Loucy (cell line): ENCODE results near the gene TUB.

Source experiments
- H2AFZ ChIP-seq: fragments of 200-600 bp; sonication (generic); 2 replicates; pipeline ENCODE4 v1.6.0; 2016; ENCODE audit warnings: antibody characterized with exemption, mild to moderate bottlenecking, low read length, moderate library complexity
- H3F3A ChIP-seq: fragments of 200-600 bp; 2 replicates; pipeline ENCODE4 v1.6.0; 2016; ENCODE audit warnings: antibody characterized with exemption, low read depth, mild to moderate bottlenecking
- H3K27me3 ChIP-seq: fragments of 200-600 bp; sonication (generic); 2 replicates; pipeline ENCODE4 v1.6.1; 2014; ENCODE audit warnings: low read length, mild to moderate bottlenecking; ENCODE audit not compliant: insufficient read depth, poor library complexity, severe bottlenecking
- H3K36me3 ChIP-seq: fragments of 200-600 bp; sonication (generic); 2 replicates; pipeline ENCODE4 v1.6.1; 2016; ENCODE audit warnings: low read length; ENCODE audit not compliant: insufficient read depth
- H3K4me1 ChIP-seq: fragments of 200-600 bp; sonication (generic); 2 replicates; pipeline ENCODE4 v1.5.1; 2014; ENCODE audit warnings: low read length, mild to moderate bottlenecking; ENCODE audit not compliant: insufficient read depth, poor library complexity, severe bottlenecking
- H3K4me2 ChIP-seq: fragments of 200-600 bp; sonication (generic); 2 replicates; pipeline ENCODE4 v1.6.0; 2014; ENCODE audit warnings: antibody characterized with exemption, low read length, low read depth, mild to moderate bottlenecking; ENCODE audit not compliant: poor library complexity, severe bottlenecking
- H3K4me3 ChIP-seq: fragments of 200-600 bp; sonication (generic); 2 replicates; pipeline ENCODE4 v1.5.1; 2014; ENCODE audit warnings: low read length, mild to moderate bottlenecking, mixed read lengths; ENCODE audit not compliant: poor library complexity, severe bottlenecking
- H3K79me2 ChIP-seq: fragments of 200-600 bp; sonication (generic); 2 replicates; pipeline ENCODE4 v1.6.1; 2014; ENCODE audit warnings: low read length; ENCODE audit not compliant: insufficient read depth
- H3K9ac ChIP-seq: fragments of 200-600 bp; sonication (generic); 2 replicates; pipeline ENCODE4 v1.6.0; 2014; ENCODE audit warnings: mild to moderate bottlenecking, low read depth, low read length, moderate library complexity; ENCODE audit not compliant: poor library complexity, severe bottlenecking
- H3K9me2 ChIP-seq: fragments of 200-600 bp; sonication (generic); replicated peaks from 2 replicates; pipeline ENCODE4 v1.6.1; 2016; ENCODE audit warnings: low read depth, low read length, mixed read lengths
- H3K9me3 ChIP-seq: fragments of 200-600 bp; sonication (generic); 2 replicates; pipeline ENCODE4 v1.6.1; 2014; ENCODE audit warnings: mild to moderate bottlenecking, antibody characterized with exemption, low read length, low read depth; ENCODE audit not compliant: insufficient read depth
- H4K20me1 ChIP-seq: fragments of 200-600 bp; sonication (generic); 2 replicates; pipeline ENCODE4 v1.6.0; 2014; ENCODE audit warnings: antibody characterized with exemption, low read length, mild to moderate bottlenecking; ENCODE audit not compliant: insufficient read depth, poor library complexity, severe bottlenecking
- EZH2phosphoT487 ChIP-seq: fragments of 200-600 bp; IDR thresholded peaks from 2 replicates; pipeline ENCODE4 v1.6.1; 2018; ENCODE audit warnings: antibody characterized with exemption, mild to moderate bottlenecking, moderate library complexity, borderline replicate concordance
- TF ChIP-seq, protein P1 (sequence below): fragments of 200-600 bp; sonication (generic); conservative IDR thresholded peaks from 2 replicates; pipeline ENCODE4 v1.5.1; 2014; ENCODE audit warnings: mild to moderate bottlenecking, antibody characterized with exemption, low read length

TUB gene

GRCh38 chr11:8080069-8080670 is 841 bp upstream of the TUB start:
- H3F3A ChIP-seq: no peaks in the 10 kb centered on the region
- TF ChIP-seq EZH2phosphoT487: no peak
- TF ChIP-seq, protein P1, sequence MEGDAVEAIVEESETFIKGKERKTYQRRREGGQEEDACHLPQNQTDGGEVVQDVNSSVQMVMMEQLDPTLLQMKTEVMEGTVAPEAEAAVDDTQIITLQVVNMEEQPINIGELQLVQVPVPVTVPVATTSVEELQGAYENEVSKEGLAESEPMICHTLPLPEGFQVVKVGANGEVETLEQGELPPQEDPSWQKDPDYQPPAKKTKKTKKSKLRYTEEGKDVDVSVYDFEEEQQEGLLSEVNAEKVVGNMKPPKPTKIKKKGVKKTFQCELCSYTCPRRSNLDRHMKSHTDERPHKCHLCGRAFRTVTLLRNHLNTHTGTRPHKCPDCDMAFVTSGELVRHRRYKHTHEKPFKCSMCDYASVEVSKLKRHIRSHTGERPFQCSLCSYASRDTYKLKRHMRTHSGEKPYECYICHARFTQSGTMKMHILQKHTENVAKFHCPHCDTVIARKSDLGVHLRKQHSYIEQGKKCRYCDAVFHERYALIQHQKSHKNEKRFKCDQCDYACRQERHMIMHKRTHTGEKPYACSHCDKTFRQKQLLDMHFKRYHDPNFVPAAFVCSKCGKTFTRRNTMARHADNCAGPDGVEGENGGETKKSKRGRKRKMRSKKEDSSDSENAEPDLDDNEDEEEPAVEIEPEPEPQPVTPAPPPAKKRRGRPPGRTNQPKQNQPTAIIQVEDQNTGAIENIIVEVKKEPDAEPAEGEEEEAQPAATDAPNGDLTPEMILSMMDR: no peak
- no peak overlapping the region for H3K9ac ChIP-seq
- H3K27me3 ChIP-seq: no peaks in the 10 kb centered on the region
- no peaks in the 10 kb centered on the region for H3K4me1 ChIP-seq
- no peak overlapping the region for H3K4me2 ChIP-seq
- H4K20me1 ChIP-seq: no peaks in the 10 kb centered on the region
- H2AFZ ChIP-seq: no peak overlapping the region
- H3K9me3 ChIP-seq: no peaks in the 10 kb centered on the region
- H3K79me2 ChIP-seq: no peaks in the 10 kb centered on the region
- no peaks in the 10 kb centered on the region for H3K36me3 ChIP-seq
- H3K4me3 ChIP-seq: no peak overlapping the region
- no peaks in the 10 kb centered on the region for H3K9me2 ChIP-seq

- H3K9ac ChIP-seq: no peak overlapping the region
- no peaks in the 10 kb centered on the region for H3K4me1 ChIP-seq
- no peaks in the 10 kb centered on the region for H3K9me2 ChIP-seq
- H3K36me3 ChIP-seq: no peaks in the 10 kb centered on the region
- H3K79me2 ChIP-seq: no peaks in the 10 kb centered on the region
- no peak overlapping the region for H3K4me2 ChIP-seq
- H3K4me3 ChIP-seq: no peak overlapping the region
- no peaks in the 10 kb centered on the region for H3K9me3 ChIP-seq
- no peaks in the 10 kb centered on the region for H4K20me1 ChIP-seq
- no peak overlapping the region for H2AFZ ChIP-seq
- H3F3A ChIP-seq: no peaks in the 10 kb centered on the region
- no peaks in the 10 kb centered on the region for H3K27me3 ChIP-seq
- no peak for TF ChIP-seq EZH2phosphoT487
- TF ChIP-seq, protein P1: no peak
Measured at GRCh38 chr11:8081591-8082250, 710 bp downstream of the TUB start.

DNA sequence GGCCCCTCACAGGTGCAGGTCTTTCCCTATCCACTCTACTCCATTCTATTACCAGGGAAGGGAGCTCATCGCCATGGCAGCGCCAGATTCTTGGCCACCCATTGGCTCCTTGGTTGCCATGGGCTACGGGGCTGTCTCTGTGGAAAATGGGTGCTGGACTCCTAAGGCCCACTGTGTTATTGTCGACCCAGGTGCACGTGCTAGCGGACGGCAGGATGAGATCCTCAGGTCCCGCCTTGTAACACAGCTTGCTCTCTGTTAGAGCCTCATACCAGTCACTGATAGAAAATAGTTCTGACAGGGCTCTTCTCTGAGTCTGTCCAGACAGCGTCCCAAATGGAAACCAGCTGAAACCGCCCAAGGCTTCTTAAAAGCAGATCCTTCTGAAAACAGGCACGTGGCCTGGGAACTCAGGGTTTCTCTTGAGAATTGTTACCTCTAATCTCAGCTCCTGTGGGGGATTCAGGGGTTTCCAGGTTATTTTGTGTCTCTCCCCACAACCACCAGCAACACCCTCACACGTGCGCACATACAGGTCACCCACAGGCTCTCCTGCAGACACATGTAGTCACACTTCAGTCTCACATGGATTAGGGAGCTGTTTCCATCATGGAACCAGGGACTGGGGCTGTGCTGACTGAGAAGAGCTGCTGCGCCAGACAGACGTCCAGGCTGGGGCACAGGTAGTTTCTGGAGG is 1.5 kb downstream of the TUB start:
- no peaks in the 10 kb centered on the region for H3K27me3 ChIP-seq
- H3K9me3 ChIP-seq: no peaks in the 10 kb centered on the region
- H3K36me3 ChIP-seq: no peaks in the 10 kb centered on the region
- H3K4me2 ChIP-seq: no peak overlapping the region
- no peak overlapping the region for H3K4me3 ChIP-seq
- no peaks in the 10 kb centered on the region for H3K79me2 ChIP-seq
- no peak overlapping the region for H2AFZ ChIP-seq
- no peaks in the 10 kb centered on the region for H4K20me1 ChIP-seq
- TF ChIP-seq, protein P1: no peak
- no peaks in the 10 kb centered on the region for H3K4me1 ChIP-seq
- H3K9ac ChIP-seq: no peak overlapping the region
- H3F3A ChIP-seq: no peaks in the 10 kb centered on the region
- H3K9me2 ChIP-seq: no peaks in the 10 kb centered on the region
